ENCODE data around the gene PLVAP.
A peak's percentile ranks its signal among the peaks of the same experiment; 100 is the strongest.

PLVAP gene

GRCh38 chr19:17322854-17323253 is 54.3 kb downstream of the PLVAP start:
- H3K27me3 ChIP-seq (ENCODE audit: low read depth), result no peaks in the 10 kb centered on the region
- H3K4me1 ChIP-seq, result no peaks in the 10 kb centered on the region
- no peak for DNase-seq (ENCODE audit: low spot score in 2 of 2)
- in situ Hi-C loops (cut with MboI; ENCODE audit: low sequenced_read_pairs), result no loop called here
- H3K4me3 ChIP-seq, result no peak overlapping the region
- no peaks in the 10 kb centered on the region for H3K9me3 ChIP-seq
- H3K36me3 ChIP-seq (replicated peaks), result peaks cover 21% of the 10 kb centered on the region

GRCh38 chr19:17321655-17322489 is 55.3 kb downstream of the PLVAP start:
- no peak for DNase-seq (ENCODE audit: low spot score in 2 of 2)
- Histone ChIP-seq H3K27me3 (ENCODE audit: low read depth) (no peaks in the 10 kb centered on the region), H3K9me3 (no peaks in the 10 kb centered on the region), H3K36me3 (replicated peaks) (peaks cover 17% of the 10 kb centered on the region), H3K4me3 (no peak overlapping the region), H3K4me1 (no peaks in the 10 kb centered on the region)
- in situ Hi-C loops (cut with MboI; ENCODE audit: low sequenced_read_pairs), result no loop called here

GRCh38 chr19:17320435-17320834 is 56.7 kb downstream of the PLVAP start:
- in situ Hi-C loops (cut with MboI; ENCODE audit: low sequenced_read_pairs), result no loop called here
- DNase-seq (ENCODE audit: low spot score in 2 of 2), result no peak
- Histone ChIP-seq H3K27me3 (ENCODE audit: low read depth) (no peaks in the 10 kb centered on the region), H3K4me3 (no peak overlapping the region), H3K4me1 (no peaks in the 10 kb centered on the region), H3K36me3 (replicated peaks) (peaks cover 23% of the 10 kb centered on the region), H3K9me3 (no peaks in the 10 kb centered on the region)

GRCh38 chr19:17319473-17320238 is 57.5 kb downstream of the PLVAP start:
- no peaks in the 10 kb centered on the region for H3K4me1 ChIP-seq
- no peak overlapping the region for H3K4me3 ChIP-seq
- H3K9me3 ChIP-seq, result no peaks in the 10 kb centered on the region
- in situ Hi-C loops (cut with MboI; ENCODE audit: low sequenced_read_pairs), result no loop called here
- H3K27me3 ChIP-seq (ENCODE audit: low read depth), result no peaks in the 10 kb centered on the region
- H3K36me3 ChIP-seq (replicated peaks), result peaks cover 24% of the 10 kb centered on the region
- no peak for DNase-seq (ENCODE audit: low spot score in 2 of 2)

DNA sequence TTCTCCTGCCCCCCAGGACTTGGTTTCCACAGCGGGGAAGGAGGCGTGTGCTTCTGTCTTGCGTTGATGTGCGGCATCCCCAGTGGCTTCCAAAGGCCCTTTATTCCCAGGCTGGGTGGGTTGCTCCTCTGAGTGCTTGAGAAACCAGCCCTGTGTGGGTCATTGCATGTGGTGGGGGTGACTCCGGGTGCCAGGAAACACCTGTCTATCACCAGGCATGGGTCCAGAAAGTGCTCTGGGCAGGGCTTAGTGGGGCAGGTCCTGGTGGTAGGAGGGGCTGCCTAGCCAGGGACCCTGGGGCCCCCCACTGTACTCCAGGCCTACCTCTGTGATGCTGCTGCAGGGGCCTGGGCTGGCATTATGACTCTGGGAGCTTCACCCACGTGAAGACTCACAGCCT is 58.2 kb downstream of the PLVAP start:
- DNase-seq (ENCODE audit: low spot score in 2 of 2), result no peak
- Histone ChIP-seq H3K9me3 (no peaks in the 10 kb centered on the region), H3K4me1 (no peaks in the 10 kb centered on the region), H3K27me3 (ENCODE audit: low read depth) (no peaks in the 10 kb centered on the region), H3K36me3 (replicated peaks) (peaks cover 30% of the 10 kb centered on the region), H3K4me3 (no peak overlapping the region)
- in situ Hi-C loops (cut with MboI; ENCODE audit: low sequenced_read_pairs), result no loop called here

- H3K36me3 ChIP-seq (replicated peaks), result peaks cover 16% of the 10 kb centered on the region
- peaks cover 7% of the 10 kb centered on the region for H3K4me1 ChIP-seq
- H3K4me3 ChIP-seq, result no peak overlapping the region
- H3K27me3 ChIP-seq (ENCODE audit: low read depth), result no peaks in the 10 kb centered on the region
- no peaks in the 10 kb centered on the region for H3K9me3 ChIP-seq
- in situ Hi-C loops (cut with MboI; ENCODE audit: low sequenced_read_pairs), result no loop called here
- DNase-seq (ENCODE audit: low spot score in 2 of 2), result no peak
Measured at GRCh38 chr19:17314007-17314593, 63.0 kb downstream of the PLVAP start.

GRCh38 chr19:17312189-17313113 is 64.7 kb downstream of the PLVAP start:
- peaks cover 7% of the 10 kb centered on the region for H3K4me1 ChIP-seq
- no peaks in the 10 kb centered on the region for H3K9me3 ChIP-seq
- in situ Hi-C loops (cut with MboI; ENCODE audit: low sequenced_read_pairs), result no loop called here
- peaks cover 16% of the 10 kb centered on the region for H3K36me3 ChIP-seq (replicated peaks)
- DNase-seq (ENCODE audit: low spot score in 2 of 2), result no peak
- no peaks in the 10 kb centered on the region for H3K27me3 ChIP-seq (ENCODE audit: low read depth)
- no peak overlapping the region for H3K4me3 ChIP-seq

DNA sequence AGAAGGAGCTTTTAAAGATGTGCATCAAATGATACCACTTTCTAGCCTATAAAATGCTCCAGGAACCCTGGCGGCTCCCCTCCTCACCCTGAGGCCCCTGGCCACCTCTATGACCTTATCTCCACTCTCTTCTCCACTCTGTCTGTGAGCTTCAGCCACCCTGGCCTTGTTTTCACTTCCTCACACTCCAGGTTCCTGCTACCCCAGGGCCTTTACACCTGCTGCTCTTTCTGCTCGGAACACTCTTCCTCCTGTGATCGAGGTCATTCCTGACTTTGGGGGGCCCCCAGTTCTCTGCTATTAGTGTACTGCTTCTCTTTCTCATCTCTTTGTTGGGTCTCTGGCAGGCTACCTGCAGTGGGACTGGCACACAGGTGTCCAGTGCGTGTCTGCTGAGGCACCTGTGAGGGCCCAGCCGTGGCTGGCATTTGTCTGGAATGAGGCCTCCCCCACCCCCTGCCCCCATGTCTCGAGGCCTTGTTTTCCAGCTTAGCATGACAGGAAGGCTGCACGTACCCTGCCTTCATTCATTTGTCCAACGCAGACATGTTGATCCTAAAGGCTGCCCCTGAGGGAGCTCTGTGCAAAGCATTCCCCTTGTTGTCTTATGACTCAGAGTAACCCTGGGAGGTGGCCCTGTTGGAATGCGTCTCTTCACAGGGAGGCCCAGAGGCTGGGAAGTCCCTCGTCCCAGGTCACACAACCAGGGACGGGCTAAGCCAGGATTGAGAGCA is 65.5 kb downstream of the PLVAP start:
- H3K4me3 ChIP-seq, result no peak overlapping the region
- DNase-seq (ENCODE audit: low spot score in 2 of 2), result no peak
- H3K27me3 ChIP-seq (ENCODE audit: low read depth), result no peaks in the 10 kb centered on the region
- H3K9me3 ChIP-seq, result no peaks in the 10 kb centered on the region
- H3K36me3 ChIP-seq (replicated peaks), result peaks cover 16% of the 10 kb centered on the region
- in situ Hi-C loops (cut with MboI; ENCODE audit: low sequenced_read_pairs), result no loop called here
- H3K4me1 ChIP-seq, result peaks cover 7% of the 10 kb centered on the region

GRCh38 chr19:17309965-17310461 is 67.1 kb downstream of the PLVAP start:
- H3K4me1 ChIP-seq, result peaks cover 7% of the 10 kb centered on the region
- DNase-seq (ENCODE audit: low spot score in 2 of 2), result no peak
- H3K36me3 ChIP-seq (replicated peaks), result peaks cover 8% of the 10 kb centered on the region
- peak overlapping the region; percentile 90 for H3K4me3 ChIP-seq
- in situ Hi-C loops (cut with MboI; ENCODE audit: low sequenced_read_pairs), result no loop called here
- no peaks in the 10 kb centered on the region for H3K9me3 ChIP-seq
- no peaks in the 10 kb centered on the region for H3K27me3 ChIP-seq (ENCODE audit: low read depth)

DNA sequence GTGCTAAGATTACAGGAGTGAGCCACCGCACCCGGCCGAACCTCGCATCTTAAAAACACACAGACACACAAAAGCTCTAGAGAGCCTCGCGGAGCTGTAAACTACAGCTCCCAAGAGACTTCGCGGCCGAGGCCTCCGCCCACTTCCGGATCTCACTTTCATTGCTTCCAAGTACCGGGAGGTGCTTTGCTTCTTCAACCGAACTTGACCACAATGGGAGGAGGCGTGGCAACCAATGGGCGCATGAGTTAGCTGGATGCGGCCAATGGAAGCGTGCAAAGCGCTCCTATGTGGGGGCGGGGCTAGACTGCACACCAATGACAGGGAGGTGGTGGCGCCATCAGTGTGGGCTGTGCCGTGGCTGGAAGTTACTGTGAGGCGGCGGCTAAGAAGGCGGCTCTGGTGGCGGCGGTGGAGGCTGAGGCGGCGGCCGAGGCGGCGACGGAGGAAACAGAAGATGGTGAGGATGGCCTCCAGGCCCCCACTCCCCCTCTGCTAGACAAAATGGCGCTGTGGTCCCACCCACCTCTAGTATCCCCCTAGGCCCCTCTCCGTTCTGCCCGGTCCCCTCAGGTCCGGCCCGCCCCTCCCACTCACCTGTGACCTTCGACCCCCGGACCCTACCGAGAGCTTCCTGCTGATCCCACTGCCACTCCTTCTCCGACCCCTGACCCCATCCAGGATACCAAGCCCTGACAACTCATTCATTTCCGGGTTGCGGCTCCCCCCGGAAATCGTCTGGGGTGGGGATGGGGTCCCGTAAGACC is 67.8 kb downstream of the PLVAP start, which contains the start of gene DDA1:
TSS of gene DDA1 (plus strand) at position 366 of the 767 bp plus-strand sequence. CDS start at position 458, 92 bp downstream.
- in situ Hi-C loops (cut with MboI; ENCODE audit: low sequenced_read_pairs), result no loop called here
- peak; percentile 100 for DNase-seq (ENCODE audit: low spot score in 2 of 2)
- peak within 1 kb of the TSS; percentile 90 for H3K4me3 ChIP-seq
- H3K36me3 ChIP-seq (replicated peaks), result peaks cover 4% of the 10 kb centered on the region
- H3K9me3 ChIP-seq, result no peaks in the 10 kb centered on the region
- peaks cover 7% of the 10 kb centered on the region for H3K4me1 ChIP-seq
- H3K27me3 ChIP-seq (ENCODE audit: low read depth), result no peaks in the 10 kb centered on the region

- in situ Hi-C loops (cut with MboI; ENCODE audit: low sequenced_read_pairs), result no loop called here
- Histone ChIP-seq H3K9me3 (no peaks in the 10 kb centered on the region), H3K27me3 (ENCODE audit: low read depth) (no peaks in the 10 kb centered on the region)
Measured at GRCh38 chr19:17307876-17308377, 69.2 kb downstream of the PLVAP start.

GRCh38 chr19:17306285-17306714 is 70.8 kb downstream of the PLVAP start:
- in situ Hi-C loops (cut with MboI; ENCODE audit: low sequenced_read_pairs), result no loop called here
- H3K4me1 ChIP-seq, result peaks cover 11% of the 10 kb centered on the region
- no peak for DNase-seq (ENCODE audit: low spot score in 2 of 2)

More at GRCh38 chr19:17307876-17308377, 69.2 kb downstream of the PLVAP start:
- H3K36me3 ChIP-seq (replicated peaks), result no peaks in the 10 kb centered on the region; the same call in 1 of the 2 replicates
- H3K4me1 ChIP-seq, result peaks cover 11% of the 10 kb centered on the region
- DNase-seq (ENCODE audit: low spot score in 2 of 2), result no peak
- H3K4me3 ChIP-seq, result no peak overlapping the region

More at GRCh38 chr19:17306285-17306714, 70.8 kb downstream of the PLVAP start:
- H3K27me3 ChIP-seq (ENCODE audit: low read depth), result no peaks in the 10 kb centered on the region
- H3K36me3 ChIP-seq (replicated peaks), result no peaks in the 10 kb centered on the region
- peak overlapping the region; percentile 79 for H3K4me3 ChIP-seq
- H3K9me3 ChIP-seq, result no peaks in the 10 kb centered on the region
